B cell (primary cell): ENCODE results near the gene CISD1. TPM values are rescaled to one million over a fixed set of nuclear protein-coding genes. Genes with fewer than 3 reads are reported as not detected.

Experiments used
- ATAC-seq: fragments of 200-7000 bp; cut with Tn5 transposase; one replicate; pipeline ENCODE4 v1.10.0; 2021; ENCODE audit warnings: low read depth, mild to moderate bottlenecking, moderate number of reproducible peaks, moderate library complexity
- CTCF ChIA-PET: fragments of 350-600 bp; sonication (Branson Sonifier 250); formaldehyde crosslinking; loops from one replicate; lab custom pipeline; 2021; ENCODE audit warnings: antibody characterized with exemption, inconsistent platforms; lab: Charles Lee
- POLR2A ChIA-PET: fragments of 350-600 bp; sonication (Branson Sonifier 250); formaldehyde crosslinking; loops from one replicate; lab custom pipeline; 2021; ENCODE audit warnings: antibody characterized with exemption; lab: Charles Lee
- DNase-seq: peaks from one replicate; pipeline ENCODE4 v3.0.0; 2013
- H2AFZ ChIP-seq: 2 replicates; pipeline ENCODE4 v1.6.1; 2012; ENCODE audit warnings: mild to moderate bottlenecking, low read depth, low read length; ENCODE audit not compliant: insufficient read depth, poor library complexity, severe bottlenecking
- H3K27ac ChIP-seq, 2 donors: 1 replicate in 1 of 2; 2 replicates in 1 of 2; pipeline ENCODE4 v1.5.1; 2012 to 2013; ENCODE audit warnings: low read length in 2 of 2, mild to moderate bottlenecking in 2 of 2, moderate library complexity in 1 of 2
- H3K27me3 ChIP-seq, 4 experiments: fragments of 200-600 bp in 1 of 4; sonication (generic) in 1 of 4; replicated peaks in 1 of 4; 1 replicate in 2 of 4; 2 replicates in 2 of 4; pipeline versions ENCODE4 v1.6.1 to v1.7.0; 2013 to 2016; ENCODE audit warnings: low read length in 3 of 4, mild to moderate bottlenecking in 2 of 4, mixed read lengths in 1 of 4, moderate library complexity in 1 of 4; ENCODE audit not compliant: insufficient read depth in 4 of 4, control insufficient read depth in 3 of 4; ENCODE audit errors: control extremely low read depth in 1 of 4
- H3K36me3 ChIP-seq, 2 experiments: replicated peaks in 1 of 2; 1 replicate in 1 of 2; 2 replicates in 1 of 2; pipeline versions ENCODE4 v1.6.1 to v1.7.1; 2013; ENCODE audit warnings: low read length in 1 of 2; ENCODE audit not compliant: insufficient read depth in 2 of 2, control insufficient read depth in 1 of 2; ENCODE audit errors: control extremely low read depth in 1 of 2, extremely low read depth in 1 of 2
- H3K4me1 ChIP-seq, 2 donors: fragments of 200-600 bp in 1 of 2; sonication (generic) in 1 of 2; 1 replicate in 1 of 2; 2 replicates in 1 of 2; pipeline versions ENCODE4 v1.5.1 to v1.6.1; 2013 to 2017; ENCODE audit warnings: low read length in 2 of 2; ENCODE audit not compliant: control insufficient read depth in 2 of 2, insufficient read depth in 2 of 2
- H3K4me2 ChIP-seq: replicated peaks from 2 replicates; pipeline ENCODE3; 2012; ENCODE audit warnings: mild to moderate bottlenecking, low read depth, low read length; ENCODE audit not compliant: poor library complexity, severe bottlenecking
- H3K4me3 ChIP-seq, 5 experiments: fragments of 200-600 bp in 1 of 5; sonication (generic) in 1 of 5; 1 replicate in 3 of 5; 2 replicates in 2 of 5; pipeline versions ENCODE4 v1.5.1 to v1.7.0; 2011 to 2016; ENCODE audit warnings: low read length in 4 of 5, mild to moderate bottlenecking in 4 of 5, low read depth in 2 of 5, control low read depth in 1 of 5, moderate library complexity in 1 of 5; ENCODE audit not compliant: insufficient read depth in 1 of 5; ENCODE audit errors: control extremely low read depth in 1 of 5, extremely low read depth in 1 of 5
- H3K79me2 ChIP-seq: fragments of 200-600 bp; sonication (generic); one replicate; pipeline ENCODE4 v1.6.0; 2016; ENCODE audit warnings: low read length; ENCODE audit not compliant: control insufficient read depth, insufficient read depth
- H3K9ac ChIP-seq: fragments of 200-600 bp; sonication (generic); 2 replicates; pipeline ENCODE4 v1.6.1; 2017; ENCODE audit warnings: mild to moderate bottlenecking, low read length, moderate library complexity
- H3K9me3 ChIP-seq, 3 donors: one replicate each; pipeline versions ENCODE4 v1.6.1 to v1.7.1; 2013; ENCODE audit warnings: low read length in 2 of 3; ENCODE audit not compliant: control insufficient read depth in 2 of 3, insufficient read depth in 1 of 3; ENCODE audit errors: control extremely low read depth in 1 of 3
- H4K20me1 ChIP-seq: 2 replicates; pipeline ENCODE4 v1.6.0; 2012; ENCODE audit warnings: mild to moderate bottlenecking, low read length; ENCODE audit not compliant: insufficient read depth, control insufficient read depth, poor library complexity, severe bottlenecking
- H3K27ac Mint-ChIP-seq: one replicate; pipeline ENCODE4 v1.8.0; 2021; ENCODE audit warnings: mixed read lengths
- H3K27me3 Mint-ChIP-seq: one replicate; pipeline ENCODE4 v1.8.0; 2021; ENCODE audit warnings: mixed read lengths
- H3K4me1 Mint-ChIP-seq: one replicate; pipeline ENCODE4 v1.8.0; 2021; ENCODE audit warnings: mixed read lengths
- H3K4me3 Mint-ChIP-seq: one replicate; pipeline ENCODE4 v1.8.0; 2021; ENCODE audit warnings: mixed read lengths
- H3K9me3 Mint-ChIP-seq: one replicate; pipeline ENCODE4 v1.8.0; 2022; ENCODE audit warnings: mixed read lengths; ENCODE audit not compliant: insufficient read depth
- CTCF ChIP-seq: fragments of 200-600 bp; IDR thresholded peaks from one replicate; pipeline ENCODE4 v1.8.0; 2022; ENCODE audit warnings: antibody characterized with exemption, mild to moderate bottlenecking
- EZH2 ChIP-seq: IDR thresholded peaks from 2 replicates; pipeline ENCODE4 v1.6.1; 2012; ENCODE audit warnings: borderline replicate concordance, low read depth, mild to moderate bottlenecking, moderate library complexity, low read length; ENCODE audit not compliant: insufficient read depth, poor library complexity, severe bottlenecking
- WGBS: methylation state at CpG from one replicate; pipeline ENCODE4 v1.1.5; 2013; ENCODE audit warnings: missing lambda C conversion rate; ENCODE audit not compliant: insufficient coverage; 5-methylcytosine and 5-hydroxymethylcytosine counted together
- intact Hi-C: fragments of 100-400 bp; cut with micrococcal nuclease; formaldehyde crosslinking; loops from one replicate; pipeline ENCODE4 v1.10.0; 2022
- polyA minus RNA-seq: library from RNA; depleted of rRNA, polyadenylated mRNA; stranded (reverse); fragments of >200 nt; gene quantifications from 2 replicates; pipeline ENCODE4 v1.2.3, GENCODE V29; 2012
- polyA plus RNA-seq: library from polyadenylated mRNA; depleted of rRNA; stranded (reverse); fragments of >200 nt; gene quantifications from 2 replicates; pipeline ENCODE4 v1.2.3, GENCODE V29; 2012
- total RNA-seq, 2 donors: library from RNA; stranded (reverse); fragments of 120-200 nt in 1 of 2; gene quantifications; 1 replicate in 1 of 2; 2 replicates in 1 of 2; pipeline versions ENCODE4 v1.2.3 to v1.2.4, GENCODE V29; 2013 to 2022

Gene CISD1
- 6.3 and 7.3 TPM in 2 replicates for total RNA-seq
- 19.1 TPM for total RNA-seq (2013)
- 4.8 and 6.6 TPM in 2 replicates for polyA plus RNA-seq
- 1.4 and 4.8 TPM in 2 replicates for polyA minus RNA-seq

GRCh38 chr10:58268946-58269781 is at the start of gene CISD1:
CISD1 (plus strand) TSS chr10:58269162; CDS start chr10:58269274, 112 bp downstream.
- Histone ChIP-seq H4K20me1 (peaks cover 9% of the 10 kb centered on the region), H3K27ac (peak within 1 kb of the TSS; percentile 89 to 98), H3K79me2 (peaks cover 66% of the 10 kb centered on the region), H3K4me1 (peaks cover 25 to 32% of the 10 kb centered on the region in 2 donors), H3K27me3 (no peaks in the 10 kb centered on the region), H3K9ac (peak within 1 kb of the TSS; percentile 92), H3K4me3 (peak within 1 kb of the TSS; percentile 67 to 88 (median 76)), H3K9me3 (no peaks in the 10 kb centered on the region), H3K36me3 (no peaks in the 10 kb centered on the region), H2AFZ (peak within 1 kb of the TSS; percentile 92), H3K4me2 (peak within 1 kb of the TSS; percentile 91)
- POLR2A ChIA-PET: interaction anchor here (0.7 to 1.9 kb wide), 2 partner anchors 66 to 115 kb away, joined by 3 to 16 read pairs; partner anchors contain the start of gene TFAM
- DNase-seq (peak; percentile 99), ATAC-seq (peak; percentile 66)
- CTCF ChIA-PET: interaction anchor here (1.2 to 3.2 kb wide), 3 partner anchors 22 to 115 kb away, joined by 6 to 15 read pairs (median 9); partner anchors contain the start of gene TFAM
- peak within 1 kb of the TSS; percentile 96 for H3K27ac Mint-ChIP-seq
- no peaks in the 10 kb centered on the region for H3K9me3 Mint-ChIP-seq
- WGBS: under 1% methylated on average over 58 of the region's 66 CpGs
- H3K4me3 Mint-ChIP-seq: peak within 1 kb of the TSS; percentile 97
- intact Hi-C loops: loop anchor here (1.0 to 10.0 kb wide), 6 partner anchors 13 to 1966 kb away; partner anchors contain the start of genes CCDC6 and TFAM
- peaks cover 36% of the 10 kb centered on the region for H3K4me1 Mint-ChIP-seq
- TF ChIP-seq EZH2: no peak
- no peak for TF ChIP-seq CTCF
- H3K27me3 Mint-ChIP-seq: no peaks in the 10 kb centered on the region

- POLR2A ChIA-PET: no interaction called here
Observed at GRCh38 chr10:58219875-58220274, 49.1 kb upstream of the CISD1 start.

More at GRCh38 chr10:58219875-58220274, 49.1 kb upstream of the CISD1 start:
- Histone ChIP-seq H4K20me1 (no peaks in the 10 kb centered on the region), H3K4me1 (no peaks in the 10 kb centered on the region), H3K9ac (no peak overlapping the region), H3K27ac (no peak overlapping the region), H2AFZ (no peak overlapping the region), H3K4me3 (no peak overlapping the region), H3K9me3 (no peaks in the 10 kb centered on the region), H3K36me3 (peaks cover 5 to 7% of the 10 kb centered on the region in 2 experiments), H3K79me2 (no peaks in the 10 kb centered on the region), H3K27me3 (no peaks in the 10 kb centered on the region), H3K4me2 (no peak overlapping the region)
- DNase-seq (no peak), ATAC-seq (no peak)
- H3K4me3 Mint-ChIP-seq: no peak overlapping the region
- H3K27me3 Mint-ChIP-seq: no peaks in the 10 kb centered on the region
- no peak for TF ChIP-seq EZH2
- TF ChIP-seq CTCF: no peak
- intact Hi-C loops: no loop called here
- H3K9me3 Mint-ChIP-seq: no peaks in the 10 kb centered on the region
- no peak overlapping the region for H3K27ac Mint-ChIP-seq
- CTCF ChIA-PET: no interaction called here
- no peaks in the 10 kb centered on the region for H3K4me1 Mint-ChIP-seq
